HG03135 (cell line): ENCODE data around the gene CCDC141.

Experiments
- ATAC-seq: cut with Tn5 transposase; IDR thresholded peaks from one replicate; pipeline ENCODE4 v1.9.1; 2021; ENCODE audit warnings: mild to moderate bottlenecking, moderate library complexity; ENCODE audit not compliant: unreplicated experiment

The CCDC141 gene

GRCh38 chr2:178914259-178914849, 135.6 kb downstream of the CCDC141 start:
- ATAC-seq: no peak

GRCh38 chr2:178913049-178913441, 136.9 kb downstream of the CCDC141 start:
- no peak for ATAC-seq

DNA sequence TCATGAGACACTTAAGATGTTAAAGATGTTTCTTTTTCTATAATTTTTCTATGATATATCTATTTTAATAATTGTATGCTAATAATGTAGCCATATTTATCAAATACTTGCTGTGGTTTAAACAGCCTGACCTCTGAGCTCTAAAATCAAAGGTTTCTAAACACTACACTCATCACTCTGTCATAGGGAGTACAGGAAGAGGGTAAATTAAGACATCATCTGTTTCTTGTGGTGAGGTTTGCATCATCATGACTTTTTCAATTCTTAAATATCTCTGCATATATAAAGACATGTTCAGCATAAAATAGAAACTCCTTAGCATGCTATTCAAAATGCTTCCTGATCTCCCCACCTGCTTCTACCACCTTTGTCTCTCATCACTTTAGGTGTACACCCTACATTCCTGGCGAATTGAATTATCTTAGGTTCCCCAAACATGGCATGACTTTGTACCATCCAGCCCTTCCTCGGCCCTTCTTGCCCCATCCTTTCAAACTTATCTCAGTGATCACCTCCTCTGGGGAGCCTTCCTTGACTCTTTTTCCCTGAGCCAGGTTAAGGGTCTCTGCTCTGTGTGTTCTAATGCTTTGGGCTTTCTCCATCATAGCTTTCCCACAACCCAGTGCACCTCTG, 137.4 kb downstream of the CCDC141 start:
- no peak for ATAC-seq

GRCh38 chr2:178911039-178911438, 138.9 kb downstream of the CCDC141 start:
- ATAC-seq: no peak

GRCh38 chr2:178910005-178910404, 139.9 kb downstream of the CCDC141 start:
- no peak for ATAC-seq

GRCh38 chr2:178909507-178909906, 140.4 kb downstream of the CCDC141 start:
- no peak for ATAC-seq

DNA sequence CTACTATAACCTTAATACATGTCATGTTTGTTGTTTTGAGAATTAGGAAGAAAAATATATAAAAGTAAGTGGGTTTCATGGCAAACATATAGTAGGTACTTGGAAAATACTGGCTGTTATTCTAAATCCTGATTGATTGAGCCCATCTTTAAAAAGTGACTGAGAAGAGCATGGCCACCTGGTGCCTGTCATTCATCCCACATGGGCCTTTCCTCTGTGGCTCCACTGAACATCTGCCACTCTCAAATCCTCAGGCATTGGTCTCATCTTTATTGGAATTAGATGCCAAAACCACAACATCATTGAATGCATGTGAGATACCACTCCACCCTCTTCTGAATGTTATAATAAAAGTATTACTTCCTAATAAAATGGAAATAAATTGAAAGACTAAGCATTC, 141.1 kb downstream of the CCDC141 start:
- ATAC-seq: no peak

DNA sequence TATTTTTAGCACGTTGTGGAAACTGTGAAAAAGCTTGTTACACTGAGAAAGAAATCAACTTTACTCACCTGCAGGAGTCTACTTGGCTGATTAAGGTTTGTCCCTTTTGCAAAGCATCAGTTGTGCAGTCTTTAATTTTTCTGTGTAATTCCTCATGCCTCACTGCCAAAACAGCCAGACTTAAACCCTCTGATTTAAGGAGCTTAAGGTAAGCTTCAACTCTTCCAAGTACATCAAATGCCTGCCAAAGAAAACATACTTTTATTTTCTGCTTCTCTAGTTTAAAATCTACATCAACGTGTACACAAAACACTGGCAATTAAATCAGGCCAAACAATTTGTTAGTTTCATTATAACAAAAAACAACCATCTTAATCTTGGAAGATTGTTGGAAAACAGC, 144.7 kb downstream of the CCDC141 start:
- ATAC-seq: no peak

DNA sequence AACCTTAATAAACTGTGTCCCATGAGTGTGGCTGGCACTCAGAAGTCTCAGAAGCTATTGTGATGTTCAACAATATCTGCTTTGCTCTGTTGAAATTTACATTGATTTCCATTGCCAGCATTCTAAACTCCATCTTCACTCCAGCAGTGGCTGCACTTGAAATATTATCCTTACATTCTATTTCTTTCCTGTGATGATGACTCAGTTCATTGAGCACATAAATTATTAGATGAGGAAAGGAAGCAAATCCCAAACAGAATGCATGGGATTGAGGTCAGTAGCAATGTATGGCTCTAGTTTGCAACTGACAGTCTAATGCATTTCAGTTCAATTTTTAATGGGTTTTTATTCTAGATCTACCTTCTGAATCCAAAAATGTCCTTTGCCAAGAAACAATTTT, 150.3 kb downstream of the CCDC141 start:
- ATAC-seq: no peak

GRCh38 chr2:178895872-178896271, 154.1 kb downstream of the CCDC141 start:
- no peak for ATAC-seq

DNA sequence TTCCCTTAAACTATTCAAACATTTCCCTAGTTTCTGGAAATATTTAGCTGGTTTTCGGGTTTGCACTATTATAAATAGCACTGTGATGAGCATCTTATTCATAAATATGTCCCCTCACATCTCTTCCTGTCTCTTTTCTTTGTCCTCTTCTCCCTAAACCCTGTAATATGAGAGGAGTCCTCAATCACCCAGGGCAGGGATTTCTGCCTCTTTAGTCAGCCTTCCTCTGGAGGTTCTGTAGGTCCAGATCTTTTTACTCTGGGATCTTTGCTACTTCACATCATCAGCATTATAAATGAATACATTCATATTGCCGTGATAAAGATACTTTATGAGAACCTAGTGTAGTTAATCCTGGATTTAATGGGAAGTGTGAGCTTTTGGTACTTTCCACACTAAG, 154.8 kb downstream of the CCDC141 start:
- no peak for ATAC-seq

DNA sequence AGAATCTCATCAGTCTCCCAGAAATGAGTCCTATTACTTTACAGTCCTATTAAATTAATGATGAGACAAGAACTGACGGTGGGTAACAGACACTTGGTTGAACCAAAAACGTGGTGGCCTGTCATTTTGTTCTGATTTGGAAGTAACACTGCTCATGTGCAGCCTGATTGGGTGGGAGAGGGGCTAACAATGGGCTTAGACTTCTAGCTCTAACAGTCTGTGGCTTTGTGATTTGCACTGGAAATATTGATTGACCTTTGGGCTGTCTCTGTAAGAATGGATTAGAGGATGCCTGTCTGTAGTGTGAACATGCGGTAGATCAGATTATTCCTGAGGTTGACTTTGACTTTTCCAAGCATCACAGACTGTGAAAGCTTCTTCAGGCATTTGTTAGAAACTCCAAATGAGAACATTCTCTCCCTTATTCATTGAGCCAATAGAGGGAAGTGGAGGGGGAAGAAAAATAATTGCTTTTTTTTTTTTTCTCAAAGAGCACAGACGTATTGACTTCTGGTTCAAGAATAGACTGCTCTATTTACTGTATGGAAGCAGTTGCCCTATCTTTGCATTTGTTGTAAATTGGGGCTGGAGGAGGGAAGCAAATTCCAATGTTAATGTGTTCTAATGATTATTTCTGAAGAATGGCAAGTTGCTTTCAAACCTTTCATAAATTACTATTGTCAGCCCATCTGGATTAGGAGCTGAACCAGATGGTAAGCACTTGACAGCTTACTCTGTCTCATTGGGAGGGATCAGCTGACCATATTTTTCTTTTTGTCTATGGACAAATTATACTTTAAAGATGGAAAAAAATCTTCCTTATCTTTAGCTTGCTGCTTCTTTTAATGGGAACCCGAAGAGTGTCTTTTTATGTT, 156.9 kb downstream of the CCDC141 start:
- ATAC-seq: no peak

DNA sequence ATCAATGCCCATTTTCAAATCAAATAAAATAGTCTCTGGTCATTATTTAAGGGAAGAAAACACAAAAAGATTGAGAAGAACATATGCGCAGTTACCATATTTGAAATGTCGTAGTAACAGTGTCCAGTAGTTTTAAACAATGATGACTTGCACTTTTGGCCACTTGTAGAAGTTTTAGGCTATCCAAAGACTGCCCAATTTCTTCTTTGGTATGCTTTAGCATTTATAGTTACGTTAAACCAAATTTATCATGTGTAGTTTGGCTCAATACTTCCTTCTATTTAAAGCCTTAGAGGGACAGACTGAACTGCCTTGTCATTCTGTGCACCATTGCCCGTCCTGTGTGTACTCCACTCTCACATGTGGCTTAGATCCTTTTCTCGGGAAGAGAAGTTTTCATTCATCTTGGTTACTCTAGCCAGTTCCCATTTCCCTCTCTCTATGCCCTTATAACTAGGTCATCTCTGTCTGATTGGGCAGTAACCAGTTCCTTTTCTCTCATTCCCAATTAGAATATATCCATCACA, 157.9 kb downstream of the CCDC141 start:
- ATAC-seq: no peak

- ATAC-seq: peak; percentile 77
Measured at GRCh38 chr2:178891265-178891958, 158.5 kb downstream of the CCDC141 start.

DNA sequence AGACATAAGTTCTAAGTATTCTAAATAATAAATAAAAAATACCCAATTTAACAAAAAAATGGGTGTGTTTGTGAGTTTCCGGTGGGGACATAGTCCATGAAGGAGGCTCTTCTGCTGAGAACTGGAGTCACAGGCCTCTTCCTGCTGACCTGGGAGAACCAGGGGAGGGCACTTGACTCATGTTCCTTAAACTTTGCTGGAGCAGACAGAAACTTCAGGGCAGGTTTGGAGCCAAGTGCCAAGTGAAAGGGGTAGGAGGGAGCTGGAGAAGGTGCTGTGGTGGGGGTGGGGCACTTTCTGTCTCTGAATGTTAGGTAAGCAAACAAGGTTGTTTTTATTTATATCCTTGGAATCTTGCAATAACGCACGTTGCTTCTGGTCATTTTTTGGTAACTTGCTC, 163.9 kb downstream of the CCDC141 start:
- ATAC-seq: no peak

DNA sequence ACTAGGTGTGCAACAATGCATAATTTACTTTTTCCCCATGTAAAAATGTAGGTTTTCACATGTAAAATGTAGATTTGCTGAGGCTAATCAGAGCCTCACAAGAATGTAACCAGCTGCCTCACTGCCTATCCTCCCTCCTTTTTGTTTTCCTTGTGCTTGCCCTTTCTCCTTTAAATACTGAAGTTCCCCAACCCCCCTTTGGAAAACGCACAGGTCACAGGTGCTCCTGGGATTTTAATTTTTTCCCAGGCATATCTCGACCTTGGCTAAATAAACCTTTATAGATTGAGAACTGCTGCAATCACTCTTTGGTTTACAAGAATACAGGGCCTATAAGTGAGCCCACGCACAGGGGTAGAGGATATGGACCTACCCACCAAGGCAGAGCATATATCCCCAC, 165.5 kb downstream of the CCDC141 start:
- no peak for ATAC-seq

DNA sequence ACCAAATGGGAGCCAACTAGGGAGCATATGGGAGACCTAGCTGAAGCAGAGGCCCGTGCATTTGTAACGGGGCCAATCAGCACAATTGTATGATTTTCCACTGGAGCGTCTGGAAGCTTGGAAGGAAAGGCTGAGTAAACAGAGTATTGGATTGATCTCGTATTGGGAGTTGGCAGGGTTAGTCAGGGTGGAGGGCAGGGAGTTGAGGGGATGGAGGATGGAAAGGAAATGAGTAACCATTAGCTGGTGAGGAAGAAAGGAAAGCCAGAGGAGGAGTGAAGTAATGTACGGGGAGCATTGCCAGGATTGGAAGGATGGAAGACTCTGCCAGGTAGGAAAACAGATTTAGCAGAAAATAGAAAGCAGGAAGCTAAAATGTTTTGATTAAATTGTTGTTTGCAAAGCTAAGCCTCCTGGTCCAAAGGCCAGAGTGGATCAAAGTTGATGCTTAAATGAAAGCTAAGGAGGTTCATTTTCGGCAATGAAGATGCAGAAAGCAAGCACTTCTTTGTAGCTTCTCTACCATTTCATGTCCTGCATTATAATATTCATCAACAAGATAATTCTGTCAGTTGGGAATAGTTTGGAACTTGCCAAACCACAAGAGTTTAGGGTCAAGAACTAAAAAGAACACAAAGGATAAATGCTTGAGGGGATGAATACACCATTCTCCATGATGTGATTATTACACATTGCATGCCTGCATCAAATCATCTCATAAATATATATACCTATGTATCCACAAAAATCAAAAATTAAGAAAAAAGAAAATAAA, 167.1 kb downstream of the CCDC141 start:
- ATAC-seq: no peak

- no peak for ATAC-seq
Measured at GRCh38 chr2:178881075-178881474, 168.9 kb downstream of the CCDC141 start.

DNA sequence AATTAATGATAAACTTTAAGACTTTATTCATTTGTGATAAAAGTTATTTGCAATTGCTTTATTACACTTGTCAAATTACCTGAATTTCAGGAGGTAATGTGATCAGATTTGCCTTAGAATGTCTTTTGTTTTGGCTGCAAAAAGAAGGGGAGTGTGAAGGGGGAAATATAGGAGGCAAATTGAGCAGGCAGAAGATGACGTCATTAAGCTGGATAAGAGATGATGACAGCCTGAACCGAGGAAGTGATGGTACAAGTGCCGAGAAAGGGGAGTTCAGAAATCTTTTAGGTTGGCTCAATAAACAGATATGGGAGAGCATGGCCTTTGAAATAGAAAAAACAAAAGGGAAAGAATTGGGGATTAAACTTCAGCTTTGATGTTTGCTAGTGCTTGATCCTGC, 169.7 kb downstream of the CCDC141 start:
- ATAC-seq: no peak

DNA sequence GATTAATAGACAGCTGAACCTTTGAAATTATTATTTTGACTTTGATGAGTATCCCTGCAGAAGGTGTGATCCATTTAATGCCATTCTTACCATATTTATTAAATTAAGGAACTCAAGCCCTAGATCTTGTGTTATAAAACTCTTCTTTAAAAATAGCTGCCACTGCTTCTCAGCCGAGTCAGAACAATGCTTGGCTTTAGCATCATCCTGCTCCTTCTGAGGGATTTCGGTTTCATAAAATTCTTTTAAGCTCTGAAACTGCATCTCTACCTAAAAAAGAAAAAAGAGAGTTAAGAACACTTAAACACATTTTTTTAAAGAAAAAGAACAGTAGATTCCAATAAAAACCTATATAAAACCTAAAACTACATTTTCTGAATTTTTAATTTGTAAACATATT, 172.1 kb downstream of the CCDC141 start:
- ATAC-seq: no peak
